Sigmoid colon (tissue), 4 donors: Measurements from ENCODE around the gene SDR42E1.

Experiments used
- CTCF ChIP-seq, 4 experiments: fragments of 450-650 bp in 3 of 4; fragments of 200-600 bp in 1 of 4; IDR thresholded peaks; one replicate each; pipeline ENCODE4 v1.5.1; 2016 to 2019; ENCODE audit warnings: antibody characterized with exemption in 4 of 4, mild to moderate bottlenecking in 3 of 4, moderate library complexity in 2 of 4
- EP300 ChIP-seq, 4 donors: sonication (generic); formaldehyde crosslinking; IDR thresholded peaks; one replicate each; pipeline ENCODE4 v1.6.1; 2017; ENCODE audit warnings: antibody characterized with exemption in 4 of 4
- POLR2A ChIP-seq, 2 donors: fragments of 450-650 bp; IDR thresholded peaks; one replicate each; pipeline ENCODE4 v1.6.1; 2016; ENCODE audit warnings: antibody characterized with exemption in 2 of 2, mild to moderate bottlenecking in 2 of 2, moderate library complexity in 2 of 2
- POLR2AphosphoS5 ChIP-seq, 4 donors: sonication (generic); formaldehyde crosslinking; IDR thresholded peaks; one replicate each; pipeline ENCODE4 v1.6.1; 2017; ENCODE audit warnings: antibody characterized with exemption in 4 of 4

- TF ChIP-seq EP300 (IDR thresholded peaks at IDR 0.05) (no peak), CTCF (IDR thresholded peaks at IDR 0.05) (no peak), POLR2A (IDR thresholded peaks at IDR 0.05) (no peak), POLR2AphosphoS5 (IDR thresholded peaks at IDR 0.05) (no peak)
Measured at GRCh38 chr16:82008957-82009592, 2.2 kb downstream of the SDR42E1 start.
